Hippocampal formation (tissue), 2 donors: ENCODE results near the gene TMA7B.
"Not testable (repeated sequence)": the region's sequence is repeated elsewhere in the genome, so short reads cannot be mapped to it uniquely, and the experiment has no call there.

Experiments used
- DNase-seq, 2 donors: peaks; one replicate each; lab custom pipeline; 2025; lab: John Stamatoyannopoulos, UW

TMA7B gene

DNA sequence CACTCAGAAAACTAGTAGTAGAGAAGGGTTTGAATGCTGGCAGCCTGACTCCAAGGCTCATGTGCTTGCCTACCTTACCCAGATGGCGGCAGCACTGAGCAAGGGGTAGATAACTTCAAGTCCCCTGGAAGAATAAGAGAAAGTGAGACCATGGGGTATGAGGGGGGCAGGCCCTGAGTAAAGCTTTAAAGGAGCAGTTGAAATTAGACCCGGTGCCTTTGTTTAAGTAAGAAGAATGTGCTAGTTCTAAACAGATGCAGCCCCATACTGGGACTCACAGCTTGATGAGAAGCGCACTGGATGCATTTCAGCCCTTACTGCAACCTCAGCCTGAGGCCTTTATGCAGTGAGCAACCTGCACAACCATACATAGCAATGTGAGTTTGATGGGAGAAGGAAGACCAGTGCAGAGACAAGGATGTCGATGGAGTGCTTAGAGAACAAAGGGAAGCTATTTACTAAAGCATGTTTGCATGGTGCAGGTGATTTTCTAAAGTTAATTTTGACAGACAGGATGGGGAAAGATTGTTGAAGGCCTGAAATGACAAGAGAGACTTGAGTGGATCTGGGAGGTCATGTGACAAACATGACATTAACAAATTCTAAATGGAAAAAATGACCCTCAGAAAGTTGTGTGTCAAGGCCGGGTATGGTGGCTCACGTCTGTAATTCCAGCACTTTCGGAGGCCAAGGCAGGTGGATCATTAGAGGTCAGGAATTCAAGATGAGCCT lies 27.1 kb upstream of the TMA7B start:
- DNase-seq: no peak

DNA sequence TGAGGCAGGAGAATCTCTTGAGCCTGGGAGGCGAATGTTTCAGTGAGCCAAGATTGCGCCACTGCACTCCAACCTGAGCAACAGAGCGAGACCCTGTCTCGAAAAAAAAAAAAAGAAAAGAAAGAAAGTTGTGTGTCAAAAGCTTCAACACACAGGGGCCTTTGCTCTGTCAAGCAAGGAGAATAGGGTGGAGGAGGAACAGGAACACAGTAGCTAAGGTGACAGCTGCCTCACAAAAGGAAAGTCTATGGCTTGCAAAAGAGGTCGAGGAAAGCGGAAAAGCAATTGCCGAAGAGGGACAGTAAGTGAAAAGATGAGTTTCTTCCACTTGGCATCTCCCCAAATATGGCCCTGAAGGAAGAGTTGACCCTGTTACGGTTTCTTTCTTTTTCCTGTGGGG lies 26.5 kb upstream of the TMA7B start:
- no peak for DNase-seq

DNA sequence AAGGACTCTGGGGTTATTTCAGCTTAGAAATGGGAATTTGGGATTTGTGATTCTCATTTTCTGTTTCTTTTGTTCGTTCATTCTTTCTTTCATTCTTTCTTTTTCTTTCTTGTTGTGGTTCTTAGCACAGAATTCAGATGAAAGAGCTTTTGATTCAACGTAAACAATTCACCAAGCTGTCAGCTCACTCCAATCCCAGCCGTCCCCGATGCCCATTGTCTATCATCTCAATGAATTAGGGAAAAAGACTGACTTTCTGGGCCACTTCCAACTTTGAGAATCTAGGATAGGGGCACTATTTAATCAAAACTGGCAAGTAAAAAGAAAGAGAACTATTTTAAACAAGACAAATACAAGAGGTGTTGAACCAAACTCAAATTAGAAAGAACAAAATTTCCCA lies 25.1 kb upstream of the TMA7B start:
- no peak for DNase-seq

DNA sequence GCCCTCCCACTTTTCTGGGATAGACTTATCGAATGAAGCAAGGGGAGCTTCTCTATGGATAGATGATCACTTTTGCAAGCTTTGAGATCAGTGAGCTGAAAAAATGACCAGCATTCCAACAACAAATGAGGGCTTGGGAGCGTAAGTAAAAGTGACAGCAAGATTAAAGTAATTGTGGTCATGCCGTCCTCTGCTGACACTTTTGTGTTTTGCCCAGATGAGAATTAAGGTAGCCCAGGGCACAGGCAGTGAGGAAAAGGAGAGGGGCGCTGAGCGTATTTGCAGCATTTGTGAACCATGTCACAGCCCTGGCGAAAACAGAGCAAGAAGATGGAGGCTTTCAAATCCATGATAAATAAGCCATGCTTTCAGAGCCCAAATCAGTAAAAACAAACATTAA lies 24.6 kb upstream of the TMA7B start:
- no peak for DNase-seq

DNA sequence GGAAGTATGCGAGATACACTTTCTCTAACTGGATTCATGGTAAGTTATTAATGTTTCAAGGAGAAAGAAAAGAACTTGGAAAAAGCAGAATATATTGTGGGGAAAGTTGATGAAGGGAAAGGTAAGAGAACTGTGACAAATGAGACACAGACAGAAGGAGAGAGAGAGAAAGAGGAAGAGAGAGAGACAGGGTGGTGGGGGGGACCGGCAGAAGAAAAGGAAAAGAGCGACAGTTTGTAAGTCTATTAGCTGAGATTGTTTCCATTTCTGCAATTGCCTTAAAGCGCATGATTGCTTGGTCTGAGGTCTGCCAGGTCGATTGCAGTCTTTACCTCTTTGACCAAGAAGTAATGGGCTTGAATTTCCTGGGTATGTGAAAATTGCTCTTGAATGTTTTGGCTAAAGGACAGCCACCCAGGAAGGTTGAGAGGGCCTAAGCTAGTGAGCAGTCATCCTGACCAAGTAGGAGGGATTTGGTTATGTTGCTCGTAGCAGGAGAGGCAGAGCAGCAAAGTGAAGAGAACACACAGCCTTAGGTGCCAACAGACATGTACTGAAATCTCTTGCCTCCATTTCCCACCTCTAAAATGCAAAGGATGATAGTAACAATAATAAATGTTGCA lies 23.6 kb upstream of the TMA7B start:
- no peak for DNase-seq

DNA sequence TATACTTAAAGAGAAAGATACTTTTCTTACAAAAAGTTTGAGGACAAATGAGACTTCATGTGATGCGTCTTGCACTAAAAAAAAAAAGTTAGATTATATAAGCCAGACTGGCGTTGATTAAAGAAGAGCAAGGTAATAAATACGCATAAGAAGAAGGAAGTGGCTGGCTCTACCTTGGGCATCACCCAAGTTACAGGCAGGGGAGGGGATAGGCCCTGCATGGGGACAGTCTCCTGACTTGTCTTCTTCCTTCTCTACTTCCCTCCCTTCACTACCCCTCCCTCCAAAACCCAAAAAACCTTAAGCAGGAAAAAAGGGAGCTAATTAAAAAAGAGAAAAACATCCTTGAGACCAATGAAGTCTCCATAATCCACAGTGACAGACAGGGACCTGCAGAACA lies 22.3 kb upstream of the TMA7B start:
- no peak for DNase-seq

DNA sequence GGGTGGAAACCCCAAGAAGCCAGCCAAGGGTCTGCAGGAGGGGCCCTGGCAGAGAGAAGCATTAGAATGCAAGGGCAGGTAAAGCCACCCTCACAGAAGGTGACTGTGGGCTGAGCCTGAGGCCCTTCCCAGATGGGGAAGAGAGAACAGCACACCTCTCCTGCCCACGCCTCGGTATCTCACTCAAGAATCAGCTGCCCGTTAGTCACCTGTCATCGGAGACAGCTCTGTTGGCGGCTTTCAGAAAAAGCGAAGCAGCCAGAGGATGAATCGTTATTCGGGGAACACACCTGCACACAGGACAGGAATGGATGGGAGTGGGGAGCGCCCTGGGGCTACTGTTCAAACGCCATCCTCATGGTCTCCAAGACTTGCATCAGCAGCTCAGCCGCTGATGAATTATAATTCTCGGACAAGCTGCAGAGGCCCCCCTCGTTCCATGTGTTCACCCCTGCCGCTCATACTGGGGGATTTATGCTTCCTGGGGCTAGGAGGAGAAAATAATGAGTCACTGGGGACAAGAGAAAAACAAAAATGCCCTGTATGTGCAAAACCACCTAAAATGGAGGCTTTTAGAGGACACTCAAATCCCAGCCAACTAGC lies 21.6 kb upstream of the TMA7B start:
- DNase-seq: no peak

DNA sequence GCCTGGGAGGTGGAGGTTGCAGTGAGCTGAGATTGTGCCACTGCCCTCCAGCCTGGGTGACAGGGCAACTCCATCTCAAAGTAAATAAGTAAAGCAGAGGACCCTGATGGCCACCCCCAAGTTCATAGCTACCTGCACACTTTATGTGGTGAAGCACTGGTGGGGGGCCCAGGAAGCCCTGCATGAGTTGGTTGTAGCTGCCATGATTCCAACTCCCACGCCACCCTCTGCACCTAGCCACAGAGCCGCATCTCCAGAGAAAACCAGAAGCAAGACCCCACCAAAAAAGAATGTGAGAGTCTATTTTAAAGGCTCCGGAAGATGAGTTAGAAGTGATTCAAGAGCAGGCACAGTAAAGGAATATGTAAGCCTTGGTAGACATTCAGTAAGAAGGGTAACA lies 20.4 kb upstream of the TMA7B start:
- no peak for DNase-seq

DNA sequence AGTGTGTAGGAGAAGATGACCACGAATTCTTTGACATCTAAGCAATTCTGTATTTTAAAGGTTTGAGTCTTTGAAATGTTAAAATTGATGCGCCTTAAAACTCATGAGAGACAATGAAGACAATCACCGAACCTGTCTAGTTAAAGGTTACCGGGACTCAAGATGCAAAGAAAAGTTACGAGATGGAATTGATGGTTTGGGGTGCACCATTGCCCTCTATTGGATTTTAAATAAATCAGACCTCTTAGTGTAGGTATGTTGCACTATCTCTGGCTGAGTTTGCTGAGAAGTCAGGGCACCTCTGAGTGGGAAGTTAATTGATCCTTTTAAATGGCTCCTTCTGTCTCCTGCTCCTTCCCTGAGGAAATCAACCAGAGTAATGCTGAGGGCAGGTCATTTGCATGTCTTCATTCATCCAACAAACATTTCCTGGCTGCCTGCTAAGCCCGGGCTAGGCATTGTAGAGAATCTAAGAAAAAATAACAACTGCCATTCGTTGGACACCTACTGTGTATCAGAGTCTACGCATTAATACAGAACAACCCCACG lies 19.4 kb upstream of the TMA7B start:
- DNase-seq: no peak

DNA sequence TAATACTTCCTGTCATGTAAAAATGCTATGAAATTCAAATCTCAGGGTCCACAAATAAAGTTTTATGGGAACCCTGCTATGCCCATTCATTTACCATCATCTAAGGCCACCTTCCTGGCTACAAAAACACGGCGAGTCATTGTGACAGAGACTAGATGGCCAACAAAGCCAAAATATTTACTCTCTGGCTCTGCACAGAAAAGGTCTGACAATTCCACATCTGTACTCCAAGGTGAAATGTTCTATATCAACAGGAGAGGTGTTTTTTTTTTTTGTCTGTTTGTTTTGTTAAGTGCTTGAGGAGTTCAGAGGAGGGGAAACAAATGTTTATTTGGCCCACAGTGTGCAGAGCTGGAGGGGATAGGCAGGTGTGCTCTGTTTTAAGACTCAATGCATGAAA lies 18.6 kb upstream of the TMA7B start:
- no peak for DNase-seq

DNA sequence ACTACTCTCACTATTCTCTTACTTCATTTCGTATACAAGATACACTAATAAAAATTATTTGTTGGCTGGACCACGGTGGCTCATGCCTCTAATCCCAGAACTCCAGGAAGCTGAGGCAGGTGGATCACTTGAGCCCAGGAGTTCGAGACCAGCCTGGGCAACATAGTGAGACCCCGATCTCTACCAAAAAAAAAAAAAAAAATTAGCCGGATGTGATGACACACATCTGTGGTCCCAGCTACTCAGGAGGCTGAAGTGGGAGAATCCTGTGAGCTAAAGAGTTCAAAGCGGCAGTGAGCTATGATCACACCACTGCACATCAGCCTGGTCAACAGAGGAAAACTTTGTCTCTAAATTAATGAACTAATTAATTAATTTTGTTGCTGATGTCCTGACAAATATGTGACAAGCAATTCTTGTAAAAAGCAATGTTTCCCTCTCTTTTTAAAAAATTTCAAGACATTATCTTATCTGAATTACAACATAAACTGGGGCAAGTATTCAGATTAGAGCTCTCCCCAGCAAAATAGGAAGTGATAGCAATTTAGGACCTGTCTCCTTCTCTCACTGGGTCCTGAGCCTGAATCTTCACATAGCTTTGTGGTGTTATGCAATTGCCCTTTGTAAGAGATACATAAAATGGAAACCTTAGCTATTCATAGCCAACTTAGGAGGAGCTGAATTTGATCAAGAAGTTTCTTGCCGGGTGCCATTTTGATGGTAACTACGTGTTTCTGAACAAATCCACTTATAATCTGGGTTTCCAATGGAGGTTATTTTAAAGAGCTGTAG lies 17.6 kb upstream of the TMA7B start:
- no peak for DNase-seq

DNA sequence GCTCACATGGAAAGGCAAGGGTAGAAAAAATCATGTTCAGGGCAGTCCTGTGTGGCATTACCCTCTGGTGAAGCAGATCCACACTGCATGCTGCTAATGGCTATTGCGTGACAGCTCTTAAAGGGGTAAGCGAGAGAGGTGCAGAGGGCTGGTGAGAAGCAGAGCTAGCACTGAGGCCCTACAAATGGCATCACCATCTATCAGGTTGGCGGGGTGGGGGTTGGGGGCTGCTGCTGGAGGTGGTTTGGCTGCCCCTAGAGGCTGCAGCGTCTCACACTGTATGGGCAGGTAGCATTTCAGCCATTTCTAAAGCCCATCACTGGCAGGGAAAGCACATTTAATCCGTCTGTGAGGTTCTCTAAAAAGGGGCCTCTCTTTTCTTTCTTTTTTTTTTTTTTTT lies 16.9 kb upstream of the TMA7B start:
- no peak for DNase-seq

DNA sequence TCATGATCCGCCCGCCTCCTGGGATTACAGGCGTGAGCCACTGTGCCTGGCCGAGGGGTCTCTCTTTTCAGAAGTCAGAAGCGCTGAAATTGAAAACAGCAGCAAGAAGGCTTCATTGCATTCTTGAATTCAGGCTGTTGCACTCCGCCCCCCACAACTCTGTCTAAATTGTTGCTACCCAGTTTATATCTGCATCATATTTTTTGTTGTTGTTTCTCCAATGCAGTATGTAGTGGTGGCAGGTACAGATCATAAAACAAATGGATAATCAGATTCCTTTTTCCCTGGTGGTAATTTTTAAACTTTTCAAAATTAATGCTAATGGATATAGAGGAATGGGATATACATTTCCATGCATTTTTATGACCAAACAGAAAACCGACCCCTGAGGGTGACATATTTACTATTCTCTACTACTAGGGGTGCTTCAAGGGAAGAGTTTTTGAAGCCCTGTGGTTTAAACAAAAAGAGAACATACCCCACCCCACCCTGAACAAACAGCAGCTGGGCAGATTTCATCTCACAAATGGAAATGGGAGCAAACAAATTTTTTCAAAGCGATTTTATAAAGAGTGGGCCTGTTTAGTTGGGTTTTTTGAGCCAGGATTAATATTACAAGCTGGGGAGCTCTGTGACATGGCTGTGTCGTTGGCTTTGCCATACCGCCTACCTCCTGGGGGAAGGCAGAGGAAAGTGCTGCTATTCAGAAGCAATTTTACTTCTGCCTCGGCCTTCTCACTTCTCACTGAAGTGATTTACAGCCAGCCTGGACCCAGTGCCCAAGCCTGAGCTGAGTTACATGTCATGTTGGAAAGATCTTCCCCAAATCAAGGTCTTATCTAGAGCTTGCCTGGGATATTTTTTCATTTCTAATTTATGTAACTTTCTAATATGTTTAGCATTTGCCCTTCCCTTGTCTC lies 16.0 kb upstream of the TMA7B start:
- no peak for DNase-seq

DNA sequence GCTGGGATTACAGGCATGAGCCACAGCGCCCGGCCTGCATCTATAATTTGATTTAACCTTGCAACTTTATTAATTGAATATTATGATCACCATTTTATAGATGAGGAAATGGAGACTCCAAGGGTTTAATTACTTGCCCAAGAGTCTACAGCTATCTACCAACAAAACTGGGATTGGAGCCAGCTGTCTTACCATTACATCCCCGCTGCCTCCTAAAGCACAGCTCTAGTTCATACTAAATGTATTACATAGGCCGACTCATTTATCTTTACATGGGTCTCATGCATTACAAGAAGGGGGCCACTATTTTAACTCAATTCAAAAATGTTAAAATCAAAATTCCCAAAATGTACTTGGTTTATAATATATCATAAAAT lies 14.1 kb upstream of the TMA7B start:
- DNase-seq: no peak

DNA sequence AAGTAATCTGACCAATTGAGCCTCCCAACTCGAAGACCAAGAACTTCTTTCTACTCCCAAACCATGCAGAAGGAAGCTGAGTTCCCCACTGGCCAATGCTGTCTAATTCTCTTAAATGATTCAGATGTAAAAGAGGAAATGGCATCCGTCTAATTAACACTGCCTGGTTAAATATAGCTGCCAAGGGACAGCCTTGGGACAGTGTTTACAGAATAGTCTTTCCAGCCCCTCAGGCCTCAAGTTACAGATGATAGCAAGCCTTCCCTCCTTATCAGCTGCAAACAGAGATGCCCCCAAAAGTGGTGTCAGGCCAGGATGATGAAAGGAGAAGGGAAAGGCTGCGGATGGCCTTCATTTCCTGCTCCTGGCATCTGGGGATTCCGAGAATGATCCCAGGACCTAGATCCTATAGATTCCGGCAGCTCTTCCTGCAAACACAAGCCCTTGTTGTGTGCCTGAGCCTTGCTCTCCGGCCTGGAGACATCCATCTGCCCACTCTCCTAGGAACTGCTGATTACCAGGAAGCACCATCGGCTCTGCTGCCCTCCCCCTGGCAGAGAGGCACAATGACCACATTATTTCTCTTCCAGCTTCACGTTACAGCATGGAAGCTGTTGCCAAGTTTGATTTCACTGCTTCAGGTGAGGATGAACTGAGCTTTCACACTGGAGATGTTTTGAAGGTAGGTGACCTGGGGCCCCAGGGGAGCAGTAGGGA lies 13.5 kb upstream of the TMA7B start:
- no peak for DNase-seq

DNA sequence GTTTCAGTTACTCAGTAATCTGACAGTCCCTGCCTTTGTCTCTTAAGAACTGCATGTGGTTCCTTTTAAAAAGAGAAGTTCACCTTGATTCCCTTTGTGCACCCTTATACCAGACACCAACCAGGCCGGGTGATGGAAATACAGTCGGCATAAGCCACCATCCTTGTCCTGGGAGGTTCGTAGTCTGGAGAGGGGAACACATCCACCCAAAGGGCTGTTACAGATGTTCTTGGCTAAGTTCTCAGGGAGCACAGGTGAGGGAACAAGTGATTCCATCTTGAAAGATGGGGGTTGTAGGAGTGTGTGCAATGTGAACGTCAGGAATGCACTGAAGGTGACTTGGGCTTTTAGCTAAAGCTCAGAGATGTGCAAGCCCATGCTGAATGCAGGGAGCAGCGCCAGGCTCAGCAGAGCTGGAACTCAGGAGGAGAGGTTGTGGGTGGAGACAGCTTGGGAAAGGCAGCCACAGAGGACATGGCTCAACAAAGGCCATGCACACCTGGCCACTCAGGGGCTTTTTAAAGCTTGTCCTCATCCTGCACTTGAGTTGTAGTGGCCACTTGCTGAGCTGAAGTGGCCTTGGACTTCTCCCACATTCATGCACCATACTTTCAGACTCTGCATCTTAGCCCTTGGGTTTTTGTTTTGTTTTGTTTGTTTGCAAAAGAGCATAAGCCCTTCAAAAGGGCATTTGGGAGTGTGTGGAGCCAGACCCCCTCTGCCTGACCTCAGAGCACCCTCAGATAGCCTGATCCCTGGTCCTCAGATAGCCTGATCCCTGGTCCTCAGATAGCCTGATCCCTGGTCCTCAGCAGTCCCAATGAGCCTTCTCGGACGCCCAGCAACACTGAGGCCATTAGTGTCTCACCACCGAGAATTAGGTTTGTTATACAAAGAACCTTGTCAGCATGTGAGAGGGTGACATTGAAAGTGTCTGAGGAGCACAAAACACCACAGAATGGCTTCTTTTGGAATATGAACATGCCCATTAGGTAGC lies 12.7 kb upstream of the TMA7B start:
- DNase-seq: no peak

DNA sequence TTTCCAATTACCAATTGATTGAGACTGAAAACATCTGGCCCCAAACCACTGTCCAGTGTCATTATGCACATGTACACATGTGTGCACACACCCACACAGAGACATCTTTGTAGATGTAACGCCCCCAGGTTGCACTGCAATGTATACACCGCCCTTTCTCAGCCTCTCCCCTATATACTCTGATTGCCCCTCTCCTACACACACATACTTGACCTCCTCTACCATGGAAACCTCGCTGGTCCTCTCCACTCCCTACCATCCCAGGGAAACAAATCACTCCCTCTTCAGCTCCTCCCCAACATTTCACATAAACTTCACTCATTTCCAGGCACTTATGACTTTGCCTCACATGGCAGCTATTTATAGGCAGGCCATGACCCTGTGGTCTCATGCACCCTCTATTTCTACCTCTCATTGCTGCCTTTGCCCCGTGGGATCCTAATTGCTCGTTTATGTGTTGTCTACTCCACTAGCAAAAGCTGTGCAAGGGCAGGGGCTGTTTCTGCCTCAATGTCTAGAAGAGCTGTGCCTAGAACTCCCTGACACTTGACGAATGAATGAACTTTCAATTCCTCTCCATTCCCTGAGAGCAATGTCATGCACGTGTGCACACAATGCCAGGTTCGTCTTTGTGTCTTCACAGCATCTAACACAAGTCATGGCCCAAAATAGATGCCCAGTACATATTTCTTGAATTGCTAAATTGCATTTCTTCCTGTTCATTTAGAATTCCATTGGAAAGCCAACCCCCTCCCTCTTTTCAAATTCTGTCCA lies 10.0 kb upstream of the TMA7B start:
- no peak for DNase-seq

DNA sequence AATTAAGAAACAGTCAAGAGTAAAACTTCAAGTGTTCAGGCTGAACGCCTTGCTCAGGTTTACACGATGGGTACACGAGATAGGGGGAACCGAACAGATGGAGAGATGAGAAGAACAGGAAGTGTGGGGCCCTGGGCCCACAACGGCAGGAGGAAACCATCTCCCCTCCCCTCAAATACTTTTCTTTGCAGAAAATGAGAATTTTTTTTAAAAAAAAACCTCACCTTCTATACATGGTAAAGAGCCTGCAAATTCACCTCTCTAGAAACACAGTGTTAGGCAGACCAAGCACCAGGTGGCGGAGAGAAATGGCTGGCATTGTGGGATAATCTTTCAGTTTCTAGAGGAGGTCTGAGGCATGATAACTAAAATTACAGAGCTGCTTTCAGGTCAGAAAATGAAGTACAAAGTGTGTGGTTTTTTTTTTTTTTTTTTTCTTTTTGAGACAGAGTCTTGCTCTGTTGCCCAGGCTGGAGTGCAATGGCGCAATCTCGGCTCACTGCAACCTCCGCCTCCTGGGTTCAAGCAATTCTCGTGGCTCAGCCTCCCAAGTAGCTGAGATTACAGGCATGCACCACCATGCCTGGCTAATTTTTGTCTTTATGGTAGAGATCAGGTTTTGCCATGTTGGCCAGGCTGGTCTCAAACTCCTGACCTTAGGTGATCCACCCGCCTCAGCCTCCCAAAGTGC lies 8.4 kb upstream of the TMA7B start:
- not testable (repeated sequence) for DNase-seq
